ENCODE data around the gene KDM5B. TPM values are rescaled to one million over a fixed set of nuclear protein-coding genes. Genes with fewer than 3 reads are reported as not detected.

The KDM5B gene
- total RNA-seq, 1 experiment from 2014 or later: not detected

GRCh38 chr1:202809597-202810159 lies 1.5 kb upstream of the KDM5B start:
- Histone ChIP-seq H3K27me3 (ENCODE audit: low read length) (no peaks in the 10 kb centered on the region), H3K36me3 (ENCODE audit: insufficient read depth, low read length) (no peaks in the 10 kb centered on the region), H3K9me3 (ENCODE audit: low read length) (no peaks in the 10 kb centered on the region), H3K79me2 (ENCODE audit: low read length) (no peaks in the 10 kb centered on the region), H3K9ac (ENCODE audit: low read length) (no peak overlapping the region), H3K27ac (ENCODE audit: low read length) (no peak overlapping the region), H4K20me1 (ENCODE audit: insufficient read depth, low read depth, low read length) (no peaks in the 10 kb centered on the region), H3K9me2 (replicated peaks; ENCODE audit: insufficient read depth, low read length) (no peaks in the 10 kb centered on the region), H3K4me2 (ENCODE audit: low read depth, low read length, poor library complexity, severe bottlenecking) (no peak overlapping the region), H3K4me1 (ENCODE audit: low read length) (no peaks in the 10 kb centered on the region), H2AFZ (ENCODE audit: low read length) (no peak overlapping the region), H3K4me3 (ENCODE audit: low read length) (no peak overlapping the region)
- DNase-seq: no peak

GRCh38 chr1:202807451-202807925 lies 733 bp downstream of the KDM5B start:
- no peak for DNase-seq
- Histone ChIP-seq H3K27me3 (ENCODE audit: low read length) (no peaks in the 10 kb centered on the region), H2AFZ (ENCODE audit: low read length) (no peak overlapping the region), H3K4me3 (ENCODE audit: low read length) (no peak overlapping the region), H3K36me3 (ENCODE audit: insufficient read depth, low read length) (no peaks in the 10 kb centered on the region), H3K4me2 (ENCODE audit: low read depth, low read length, poor library complexity, severe bottlenecking) (no peak overlapping the region), H3K9me2 (replicated peaks; ENCODE audit: insufficient read depth, low read length) (no peaks in the 10 kb centered on the region), H3K9ac (ENCODE audit: low read length) (no peak overlapping the region), H3K79me2 (ENCODE audit: low read length) (no peaks in the 10 kb centered on the region), H3K27ac (ENCODE audit: low read length) (no peak overlapping the region), H4K20me1 (ENCODE audit: insufficient read depth, low read depth, low read length) (no peaks in the 10 kb centered on the region), H3K9me3 (ENCODE audit: low read length) (no peaks in the 10 kb centered on the region), H3K4me1 (ENCODE audit: low read length) (no peaks in the 10 kb centered on the region)

GRCh38 chr1:202806845-202807450 lies 1.3 kb downstream of the KDM5B start:
- Histone ChIP-seq H3K27me3 (ENCODE audit: low read length) (no peaks in the 10 kb centered on the region), H3K27ac (ENCODE audit: low read length) (no peak overlapping the region), H3K4me1 (ENCODE audit: low read length) (no peaks in the 10 kb centered on the region), H3K36me3 (ENCODE audit: insufficient read depth, low read length) (no peaks in the 10 kb centered on the region), H2AFZ (ENCODE audit: low read length) (no peak overlapping the region), H3K9ac (ENCODE audit: low read length) (no peak overlapping the region), H3K79me2 (ENCODE audit: low read length) (no peaks in the 10 kb centered on the region), H3K9me2 (replicated peaks; ENCODE audit: insufficient read depth, low read length) (no peaks in the 10 kb centered on the region), H4K20me1 (ENCODE audit: insufficient read depth, low read depth, low read length) (no peaks in the 10 kb centered on the region), H3K4me2 (ENCODE audit: low read depth, low read length, poor library complexity, severe bottlenecking) (no peak overlapping the region), H3K4me3 (ENCODE audit: low read length) (no peak overlapping the region), H3K9me3 (ENCODE audit: low read length) (no peaks in the 10 kb centered on the region)
- no peak for DNase-seq

GRCh38 chr1:202805886-202806844 lies 2.1 kb downstream of the KDM5B start:
- Histone ChIP-seq H4K20me1 (ENCODE audit: insufficient read depth, low read depth, low read length) (no peaks in the 10 kb centered on the region), H2AFZ (ENCODE audit: low read length) (no peak overlapping the region), H3K36me3 (ENCODE audit: insufficient read depth, low read length) (no peaks in the 10 kb centered on the region), H3K9ac (ENCODE audit: low read length) (no peak overlapping the region), H3K27me3 (ENCODE audit: low read length) (no peaks in the 10 kb centered on the region), H3K27ac (ENCODE audit: low read length) (no peak overlapping the region), H3K4me1 (ENCODE audit: low read length) (no peaks in the 10 kb centered on the region), H3K79me2 (ENCODE audit: low read length) (no peaks in the 10 kb centered on the region), H3K4me3 (ENCODE audit: low read length) (no peak overlapping the region), H3K9me2 (replicated peaks; ENCODE audit: insufficient read depth, low read length) (no peaks in the 10 kb centered on the region), H3K9me3 (ENCODE audit: low read length) (no peaks in the 10 kb centered on the region), H3K4me2 (ENCODE audit: low read depth, low read length, poor library complexity, severe bottlenecking) (no peak overlapping the region)
- no peak for DNase-seq

- H3K9ac ChIP-seq (ENCODE audit: low read length): no peak overlapping the region
- H3K4me2 ChIP-seq (ENCODE audit: low read depth, low read length, poor library complexity, severe bottlenecking): no peak overlapping the region
- H3K4me3 ChIP-seq (ENCODE audit: low read length): no peak overlapping the region
- H3K9me2 ChIP-seq (replicated peaks; ENCODE audit: insufficient read depth, low read length): no peaks in the 10 kb centered on the region
- no peak for DNase-seq
- H2AFZ ChIP-seq (ENCODE audit: low read length): no peak overlapping the region
- H3K36me3 ChIP-seq (ENCODE audit: insufficient read depth, low read length): no peaks in the 10 kb centered on the region
- H3K27me3 ChIP-seq (ENCODE audit: low read length): no peaks in the 10 kb centered on the region
- H3K27ac ChIP-seq (ENCODE audit: low read length): no peak overlapping the region
- no peaks in the 10 kb centered on the region for H3K79me2 ChIP-seq (ENCODE audit: low read length)
- H3K9me3 ChIP-seq (ENCODE audit: low read length): no peaks in the 10 kb centered on the region
- H4K20me1 ChIP-seq (ENCODE audit: insufficient read depth, low read depth, low read length): no peaks in the 10 kb centered on the region
- no peaks in the 10 kb centered on the region for H3K4me1 ChIP-seq (ENCODE audit: low read length)
These were observed 4.1 kb downstream of the KDM5B start for GRCh38 chr1:202804126-202804525.

- H3K4me2 ChIP-seq (ENCODE audit: low read depth, low read length, poor library complexity, severe bottlenecking): no peak overlapping the region
- no peaks in the 10 kb centered on the region for H3K9me3 ChIP-seq (ENCODE audit: low read length)
- H2AFZ ChIP-seq (ENCODE audit: low read length): no peak overlapping the region
- no peak overlapping the region for H3K9ac ChIP-seq (ENCODE audit: low read length)
- no peaks in the 10 kb centered on the region for H3K79me2 ChIP-seq (ENCODE audit: low read length)
- no peaks in the 10 kb centered on the region for H3K27me3 ChIP-seq (ENCODE audit: low read length)
- no peaks in the 10 kb centered on the region for H3K9me2 ChIP-seq (replicated peaks; ENCODE audit: insufficient read depth, low read length)
- H3K4me1 ChIP-seq (ENCODE audit: low read length): no peaks in the 10 kb centered on the region
- H4K20me1 ChIP-seq (ENCODE audit: insufficient read depth, low read depth, low read length): no peaks in the 10 kb centered on the region
- no peaks in the 10 kb centered on the region for H3K36me3 ChIP-seq (ENCODE audit: insufficient read depth, low read length)
- H3K4me3 ChIP-seq (ENCODE audit: low read length): no peak overlapping the region
- H3K27ac ChIP-seq (ENCODE audit: low read length): no peak overlapping the region
- DNase-seq: no peak
These were observed 5.0 kb downstream of the KDM5B start for GRCh38 chr1:202802998-202803932.

- Histone ChIP-seq H3K4me3 (ENCODE audit: low read length) (no peak overlapping the region), H3K9me2 (replicated peaks; ENCODE audit: insufficient read depth, low read length) (no peaks in the 10 kb centered on the region), H2AFZ (ENCODE audit: low read length) (no peak overlapping the region), H4K20me1 (ENCODE audit: insufficient read depth, low read depth, low read length) (no peaks in the 10 kb centered on the region), H3K9me3 (ENCODE audit: low read length) (no peaks in the 10 kb centered on the region), H3K27ac (ENCODE audit: low read length) (no peak overlapping the region), H3K79me2 (ENCODE audit: low read length) (no peaks in the 10 kb centered on the region), H3K36me3 (ENCODE audit: insufficient read depth, low read length) (no peaks in the 10 kb centered on the region), H3K9ac (ENCODE audit: low read length) (no peak overlapping the region), H3K4me1 (ENCODE audit: low read length) (no peaks in the 10 kb centered on the region), H3K27me3 (ENCODE audit: low read length) (no peaks in the 10 kb centered on the region), H3K4me2 (ENCODE audit: low read depth, low read length, poor library complexity, severe bottlenecking) (no peak overlapping the region)
- DNase-seq: no peak
These were observed 6.2 kb downstream of the KDM5B start for GRCh38 chr1:202802034-202802433.

All from Karpas-422 (cell line).